Tibial nerve (tissue), 3 donors: Measurements from ENCODE around the gene SERTAD1.

Experiments
- CTCF ChIP-seq, 5 experiments: fragments of 200-600 bp in 3 of 5; fragments of 450-650 bp in 2 of 5; sonication (generic) in 3 of 5; IDR thresholded peaks; one replicate each; pipeline ENCODE4 v1.5.1; 2016 to 2019; ENCODE audit warnings: antibody characterized with exemption in 5 of 5, mild to moderate bottlenecking in 3 of 5, moderate library complexity in 2 of 5
- POLR2A ChIP-seq, 2 donors: fragments of 450-650 bp; IDR thresholded peaks; one replicate each; pipeline ENCODE4 v1.6.1; 2017; ENCODE audit warnings: antibody characterized with exemption in 2 of 2, mild to moderate bottlenecking in 2 of 2, moderate library complexity in 2 of 2

- TF ChIP-seq POLR2A (IDR thresholded peaks at IDR 0.05), result no peak
- TF ChIP-seq CTCF (IDR thresholded peaks at IDR 0.05), result no peak
Measured at GRCh38 chr19:40453151-40453735, 27.5 kb upstream of the SERTAD1 start.
